MM.1S (cell line): ENCODE data around the gene DNAI4.
"Not testable (repeated sequence)": the region's sequence is repeated elsewhere in the genome, so short reads cannot be mapped to it uniquely, and the experiment has no call there.

Experiments
- CTCF ChIP-seq: fragments of 300-600 bp; sonication (generic); IDR thresholded peaks from 2 replicates; pipeline ENCODE4 v1.5.1; 2016; ENCODE audit warnings: antibody characterized with exemption, low read length, mixed read lengths
- EZH2 ChIP-seq: fragments of 300-600 bp; sonication (generic); optimal IDR thresholded peaks from 2 replicates; pipeline ENCODE3; 2017; ENCODE audit warnings: low read depth, mild to moderate bottlenecking, antibody characterized with exemption, low read length, mixed read lengths
- EZH2phosphoT487 ChIP-seq: fragments of 300-600 bp; sonication (generic); IDR thresholded peaks from 2 replicates; pipeline ENCODE4 v1.6.1; 2018; ENCODE audit warnings: antibody characterized with exemption, low read length

GRCh38 chr1:66795839-66796238, 128.8 kb downstream of the DNAI4 start:
- TF ChIP-seq CTCF, EZH2, EZH2phosphoT487: not testable (repeated sequence)
